ENCODE results near the gene TEKT2. TPM values are rescaled to one million over a fixed set of nuclear protein-coding genes. Genes with fewer than 3 reads are reported as not detected.

Gene TEKT2
- total RNA-seq, 1 experiment from 2014 or later = not detected

GRCh38 chr1:36100376-36100775 is 16.5 kb downstream of the TEKT2 start:
- DNase-seq (ENCODE audit: unreplicated experiment) = no peak
- no peaks in the 10 kb centered on the region for H3K4me1 Mint-ChIP-seq (ENCODE audit: insufficient read depth, unreplicated experiment)
- no peak overlapping the region for H3K27ac Mint-ChIP-seq (ENCODE audit: low read depth, unreplicated experiment)
- H3K27me3 Mint-ChIP-seq (ENCODE audit: insufficient read depth, unreplicated experiment) = no peaks in the 10 kb centered on the region
- no peaks in the 10 kb centered on the region for H3K9me3 Mint-ChIP-seq (ENCODE audit: unreplicated experiment)
- no peaks in the 10 kb centered on the region for H3K36me3 Mint-ChIP-seq (ENCODE audit: insufficient read depth, unreplicated experiment)
- BruUV-seq (replicated peaks) = no TSS peak
- no peak overlapping the region for H3K4me3 Mint-ChIP-seq (ENCODE audit: unreplicated experiment)
- CTCF ChIA-PET = interaction anchor here (0.6 to 3.3 kb wide), 16 partner anchors 8 to 187 kb away, joined by 3 to 16 read pairs (median 4); no protein-coding TSS in a partner anchor
- intact Hi-C loops (cut with micrococcal nuclease) = no loop called here
- TF ChIP-seq CTCF (IDR thresholded peaks at IDR 0.05; ENCODE audit: unreplicated experiment) = no peak
- POLR2A ChIA-PET = interaction anchor here (0.6 to 0.9 kb wide), 2 partner anchors 60 to 88 kb away, joined by 3 read pairs; no protein-coding TSS in a partner anchor

GRCh38 chr1:36101546-36101945 is 17.7 kb downstream of the TEKT2 start:
- no peak for DNase-seq (ENCODE audit: unreplicated experiment)
- H3K4me3 Mint-ChIP-seq (ENCODE audit: unreplicated experiment) = no peak overlapping the region
- BruUV-seq (replicated peaks) = no TSS peak
- no peaks in the 10 kb centered on the region for H3K4me1 Mint-ChIP-seq (ENCODE audit: insufficient read depth, unreplicated experiment)
- intact Hi-C loops (cut with micrococcal nuclease) = no loop called here
- ChIA-PET POLR2A (interaction anchor here (0.9 kb wide), 1 partner anchor 349 kb away, joined by 3 read pairs; the partner anchor contains the start of gene OSCP1), CTCF (interaction anchor here (0.6 to 3.3 kb wide), 3 partner anchors 33 to 97 kb away, joined by 3 to 16 read pairs (median 11); no protein-coding TSS in a partner anchor)
- TF ChIP-seq CTCF (IDR thresholded peaks at IDR 0.05; ENCODE audit: unreplicated experiment) = no peak
- H3K9me3 Mint-ChIP-seq (ENCODE audit: unreplicated experiment) = no peaks in the 10 kb centered on the region
- no peaks in the 10 kb centered on the region for H3K27me3 Mint-ChIP-seq (ENCODE audit: insufficient read depth, unreplicated experiment)
- no peaks in the 10 kb centered on the region for H3K36me3 Mint-ChIP-seq (ENCODE audit: insufficient read depth, unreplicated experiment)
- no peak overlapping the region for H3K27ac Mint-ChIP-seq (ENCODE audit: low read depth, unreplicated experiment)

- ChIA-PET POLR2A (no interaction called here), CTCF (interaction anchor here (0.6 to 1.2 kb wide), 2 partner anchors 19 to 395 kb away, joined by 3 to 4 read pairs; no protein-coding TSS in a partner anchor)
- no peaks in the 10 kb centered on the region for H3K27me3 Mint-ChIP-seq (ENCODE audit: insufficient read depth, unreplicated experiment)
- TF ChIP-seq CTCF (IDR thresholded peaks at IDR 0.05; ENCODE audit: unreplicated experiment) = no peak
- no peak for DNase-seq (ENCODE audit: unreplicated experiment)
- no TSS peak for BruUV-seq (replicated peaks)
- no peaks in the 10 kb centered on the region for H3K36me3 Mint-ChIP-seq (ENCODE audit: insufficient read depth, unreplicated experiment)
- intact Hi-C loops (cut with micrococcal nuclease) = no loop called here
- no peak overlapping the region for H3K4me3 Mint-ChIP-seq (ENCODE audit: unreplicated experiment)
- no peaks in the 10 kb centered on the region for H3K9me3 Mint-ChIP-seq (ENCODE audit: unreplicated experiment)
- peaks cover 6% of the 10 kb centered on the region for H3K4me1 Mint-ChIP-seq (ENCODE audit: insufficient read depth, unreplicated experiment)
- no peak overlapping the region for H3K27ac Mint-ChIP-seq (ENCODE audit: low read depth, unreplicated experiment)
Measured at GRCh38 chr1:36106269-36106668, 22.4 kb downstream of the TEKT2 start.

DNA sequence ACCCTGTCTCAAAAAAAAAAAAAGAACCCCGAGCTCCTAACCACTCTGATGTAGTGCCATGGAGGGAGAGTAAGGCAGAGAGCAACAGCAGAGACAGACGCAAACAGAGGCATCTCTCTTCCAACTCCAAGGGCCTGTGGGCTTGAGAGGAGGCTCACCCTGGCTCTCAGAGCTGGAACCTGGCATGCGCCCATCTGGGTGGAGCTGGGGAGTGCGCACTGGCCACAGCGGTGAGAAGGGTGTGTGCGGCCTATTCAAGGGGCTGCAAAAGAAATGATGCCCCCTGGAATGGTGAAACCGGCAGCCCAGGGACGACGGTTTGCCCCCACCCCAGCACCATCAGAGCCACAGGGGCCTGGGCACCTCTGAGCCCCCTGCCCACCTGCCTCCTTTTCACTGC is 23.5 kb downstream of the TEKT2 start:
- intact Hi-C loops (cut with micrococcal nuclease) = no loop called here
- H3K4me3 Mint-ChIP-seq (ENCODE audit: unreplicated experiment) = no peak overlapping the region
- H3K27me3 Mint-ChIP-seq (ENCODE audit: insufficient read depth, unreplicated experiment) = no peaks in the 10 kb centered on the region

More for the DNA sequence above, 23.5 kb downstream of the TEKT2 start:
- BruUV-seq (replicated peaks) = no TSS peak
- POLR2A ChIA-PET = interaction anchor here (0.7 kb wide), 1 partner anchor 10 kb away, joined by 3 read pairs; no protein-coding TSS in a partner anchor
- no peak for DNase-seq (ENCODE audit: unreplicated experiment)
- Mint-ChIP-seq H3K36me3 (ENCODE audit: insufficient read depth, unreplicated experiment) (no peaks in the 10 kb centered on the region), H3K9me3 (ENCODE audit: unreplicated experiment) (no peaks in the 10 kb centered on the region), H3K4me1 (ENCODE audit: insufficient read depth, unreplicated experiment) (peaks cover 6% of the 10 kb centered on the region), H3K27ac (ENCODE audit: low read depth, unreplicated experiment) (no peak overlapping the region)
- no peak for TF ChIP-seq CTCF (IDR thresholded peaks at IDR 0.05; ENCODE audit: unreplicated experiment)
- CTCF ChIA-PET = interaction anchor here (0.5 to 1.3 kb wide), 4 partner anchors 9 to 1326 kb away, joined by 3 to 4 read pairs (median 4); no protein-coding TSS in a partner anchor
